Smooth muscle cell (in vitro differentiated cells): ENCODE data around the gene BRIX1. TPM values are rescaled to one million over a fixed set of nuclear protein-coding genes. Genes with fewer than 3 reads are reported as not detected.
A peak's percentile ranks its signal among the peaks of the same experiment; 100 is the strongest.

Experiments
- DNase-seq: peaks from one replicate; lab custom pipeline; 2025; ENCODE audit not compliant: unreplicated experiment; lab: John Stamatoyannopoulos, UW
- H2AFZ ChIP-seq: fragments of 200-600 bp; sonication (generic); 2 replicates; pipeline ENCODE4 v1.6.0; 2016; ENCODE audit warnings: antibody characterized with exemption, low read depth, mild to moderate bottlenecking
- H3F3A ChIP-seq: fragments of 200-600 bp; sonication (generic); 2 replicates; pipeline ENCODE4 v1.6.0; 2017; ENCODE audit warnings: antibody characterized with exemption, low read depth
- H3K27ac ChIP-seq: fragments of 200-600 bp; sonication (generic); 2 replicates; pipeline ENCODE4 v1.5.1; 2016; ENCODE audit warnings: low read depth, mild to moderate bottlenecking
- H3K27me3 ChIP-seq: fragments of 200-600 bp; sonication (generic); 2 replicates; pipeline ENCODE4 v1.6.1; 2016; ENCODE audit warnings: low read depth, mild to moderate bottlenecking
- H3K36me3 ChIP-seq: fragments of 200-600 bp; sonication (generic); 2 replicates; pipeline ENCODE4 v1.5.1; 2016; ENCODE audit warnings: low read depth
- H3K4me1 ChIP-seq: fragments of 200-600 bp; sonication (generic); 2 replicates; pipeline ENCODE4 v1.5.1; 2016; ENCODE audit warnings: low read depth
- H3K4me2 ChIP-seq: fragments of 200-600 bp; sonication (generic); 2 replicates; pipeline ENCODE4 v1.6.0; 2016; ENCODE audit warnings: mild to moderate bottlenecking
- H3K4me3 ChIP-seq: fragments of 200-600 bp; sonication (generic); 2 replicates; pipeline ENCODE4 v1.5.1; 2016; ENCODE audit warnings: mild to moderate bottlenecking
- H3K79me2 ChIP-seq: fragments of 200-600 bp; sonication (generic); 2 replicates; pipeline ENCODE4 v1.6.0; 2016; ENCODE audit warnings: low read depth, mild to moderate bottlenecking
- H3K9ac ChIP-seq: fragments of 200-600 bp; sonication (generic); 2 replicates; pipeline ENCODE4 v1.6.0; 2016; ENCODE audit warnings: low read depth
- H3K9me3 ChIP-seq: fragments of 200-600 bp; sonication (generic); replicated peaks from 2 replicates; pipeline ENCODE4 v1.5.1; 2016; ENCODE audit warnings: low read depth
- H4K20me1 ChIP-seq: fragments of 200-600 bp; sonication (generic); 2 replicates; pipeline ENCODE4 v1.6.0; 2016; ENCODE audit warnings: low read depth
- WGBS: methylation state at CpG from one replicate; pipeline ENCODE4 v1.1.7; 2016; ENCODE audit warnings: low lambda C conversion rate; 5-methylcytosine and 5-hydroxymethylcytosine counted together
- polyA plus RNA-seq: library from polyadenylated mRNA; unstranded; fragments of >200 nt; fragmentation: Nextera tagmentation; extraction: Ambion mirVana; gene quantifications from 2 replicates; pipeline ENCODE4 v1.2.1, GENCODE V29; 2016
- total RNA-seq: library from RNA; depleted of rRNA; stranded (reverse); fragments of >200 nt; gene quantifications from 2 replicates; pipeline ENCODE4 v1.2.3, GENCODE V29; 2014
- TF ChIP-seq, protein P1 (sequence below): fragments of 200-600 bp; sonication (generic); IDR thresholded peaks from 2 replicates; pipeline ENCODE4 v1.5.1; 2017; ENCODE audit warnings: borderline replicate concordance, mild to moderate bottlenecking, antibody characterized with exemption; ENCODE audit not compliant: insufficient read depth, poor library complexity, severe bottlenecking

The BRIX1 gene
- total and polyA plus RNA-seq, 2 experiments from 2014 or later = 34.8 to 39.6 TPM

DNA sequence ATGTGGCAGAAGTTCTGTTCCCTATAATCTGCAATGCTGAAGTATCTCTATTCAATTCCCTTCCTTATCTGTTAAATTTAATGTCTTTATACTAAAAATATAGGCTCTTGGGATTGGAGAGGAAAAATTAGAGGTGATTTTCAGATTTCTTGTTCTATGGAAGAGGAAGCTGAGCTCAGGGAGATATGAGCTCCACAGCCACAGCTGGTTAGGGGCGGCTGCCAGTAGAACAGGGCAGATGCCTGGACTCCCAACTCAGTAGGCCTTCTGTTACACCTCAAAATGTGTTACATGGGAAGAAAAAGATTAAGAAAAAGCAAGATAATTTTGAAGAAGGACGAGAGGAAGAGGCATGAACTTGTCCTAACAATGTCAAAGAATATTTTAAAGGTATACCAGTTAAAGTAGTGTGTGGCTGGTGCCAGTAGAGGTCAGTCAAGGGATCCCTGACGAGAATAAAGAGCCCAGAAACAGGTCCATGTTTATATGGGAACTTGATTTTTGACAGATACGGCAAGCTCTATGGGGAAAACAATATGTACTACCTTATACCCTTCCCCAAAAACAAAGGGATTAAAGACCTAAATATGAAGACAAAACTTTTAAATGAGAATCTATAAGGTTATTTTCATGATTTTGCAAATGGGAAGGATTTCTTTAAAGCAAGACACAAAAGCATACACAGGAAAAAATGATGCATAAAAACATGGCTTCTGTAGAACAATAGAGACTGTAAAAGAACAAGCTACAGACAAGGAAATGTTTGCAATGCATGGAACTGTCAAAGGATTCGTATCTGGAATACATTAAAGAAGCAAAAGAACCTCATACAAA lies 42.6 kb downstream of the BRIX1 start:
- no peak overlapping the region for H3K4me3 ChIP-seq
- H3K27me3 ChIP-seq = no peaks in the 10 kb centered on the region
- H2AFZ ChIP-seq = no peak overlapping the region
- peak overlapping the region; percentile 21 for H3K27ac ChIP-seq
- DNase-seq = no peak
- H4K20me1 ChIP-seq = no peaks in the 10 kb centered on the region
- 53% methylated on average over 5 of the region's 5 CpGs for WGBS
- H3K9ac ChIP-seq = peak overlapping the region; percentile 17
- no peaks in the 10 kb centered on the region for H3K79me2 ChIP-seq
- no peaks in the 10 kb centered on the region for H3K36me3 ChIP-seq
- no peaks in the 10 kb centered on the region for H3K9me3 ChIP-seq
- no peaks in the 10 kb centered on the region for H3F3A ChIP-seq
- H3K4me2 ChIP-seq = no peak overlapping the region
- TF ChIP-seq, protein P1, sequence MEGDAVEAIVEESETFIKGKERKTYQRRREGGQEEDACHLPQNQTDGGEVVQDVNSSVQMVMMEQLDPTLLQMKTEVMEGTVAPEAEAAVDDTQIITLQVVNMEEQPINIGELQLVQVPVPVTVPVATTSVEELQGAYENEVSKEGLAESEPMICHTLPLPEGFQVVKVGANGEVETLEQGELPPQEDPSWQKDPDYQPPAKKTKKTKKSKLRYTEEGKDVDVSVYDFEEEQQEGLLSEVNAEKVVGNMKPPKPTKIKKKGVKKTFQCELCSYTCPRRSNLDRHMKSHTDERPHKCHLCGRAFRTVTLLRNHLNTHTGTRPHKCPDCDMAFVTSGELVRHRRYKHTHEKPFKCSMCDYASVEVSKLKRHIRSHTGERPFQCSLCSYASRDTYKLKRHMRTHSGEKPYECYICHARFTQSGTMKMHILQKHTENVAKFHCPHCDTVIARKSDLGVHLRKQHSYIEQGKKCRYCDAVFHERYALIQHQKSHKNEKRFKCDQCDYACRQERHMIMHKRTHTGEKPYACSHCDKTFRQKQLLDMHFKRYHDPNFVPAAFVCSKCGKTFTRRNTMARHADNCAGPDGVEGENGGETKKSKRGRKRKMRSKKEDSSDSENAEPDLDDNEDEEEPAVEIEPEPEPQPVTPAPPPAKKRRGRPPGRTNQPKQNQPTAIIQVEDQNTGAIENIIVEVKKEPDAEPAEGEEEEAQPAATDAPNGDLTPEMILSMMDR = peak; percentile 65
- H3K4me1 ChIP-seq = no peaks in the 10 kb centered on the region

DNA sequence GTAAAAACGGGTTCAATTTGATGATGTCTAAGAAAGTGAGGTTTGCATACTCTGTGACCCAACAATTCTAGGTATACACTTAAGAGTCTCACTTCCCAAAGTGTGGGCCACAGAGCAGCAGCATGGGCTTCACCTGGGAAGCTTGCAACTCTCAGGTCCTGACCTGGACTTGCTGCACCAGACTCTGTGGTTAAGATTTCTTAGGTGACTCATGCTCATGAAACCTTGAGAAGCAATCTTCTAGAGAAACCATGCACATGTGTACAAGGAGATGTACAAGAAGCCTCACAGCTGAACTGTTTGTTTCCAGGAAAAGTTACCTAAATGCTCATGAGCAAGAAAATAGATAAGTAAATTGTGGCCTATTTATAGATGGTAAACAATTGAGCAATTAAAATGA lies 43.8 kb downstream of the BRIX1 start:
- Histone ChIP-seq H3K4me2 (no peak overlapping the region), H3K36me3 (no peaks in the 10 kb centered on the region), H2AFZ (no peak overlapping the region), H3K27me3 (no peaks in the 10 kb centered on the region), H3K27ac (no peak overlapping the region), H3F3A (no peaks in the 10 kb centered on the region), H4K20me1 (no peaks in the 10 kb centered on the region), H3K9me3 (no peaks in the 10 kb centered on the region), H3K4me3 (no peak overlapping the region), H3K4me1 (no peaks in the 10 kb centered on the region), H3K9ac (no peak overlapping the region), H3K79me2 (no peaks in the 10 kb centered on the region)
- no peak for DNase-seq
- 90% methylated on average over 1 of the region's 1 CpG for WGBS
- TF ChIP-seq, protein P1 = no peak

DNA sequence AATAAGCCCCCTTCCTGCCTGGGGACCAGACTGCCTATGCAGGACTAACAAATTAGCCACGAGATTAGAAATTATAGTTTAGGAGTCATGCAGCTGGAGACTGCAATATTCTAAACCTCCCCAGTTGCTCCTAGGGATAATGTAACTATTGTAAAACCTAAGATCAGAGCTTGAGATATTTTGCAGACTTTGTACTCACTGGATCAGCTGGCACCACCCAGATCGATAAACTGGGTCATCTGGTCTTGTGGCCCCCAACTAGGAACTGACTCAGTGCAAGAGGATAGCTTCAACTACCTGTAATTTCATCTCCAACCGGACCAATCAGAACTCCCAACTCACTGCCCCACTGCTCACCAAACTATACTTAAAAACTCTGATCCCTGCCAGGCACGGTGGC lies 52.0 kb downstream of the BRIX1 start:
- H3K79me2 ChIP-seq = no peaks in the 10 kb centered on the region
- H3K9me3 ChIP-seq = no peaks in the 10 kb centered on the region
- no peak overlapping the region for H3K4me3 ChIP-seq
- H3K27me3 ChIP-seq = no peaks in the 10 kb centered on the region
- H4K20me1 ChIP-seq = no peaks in the 10 kb centered on the region
- DNase-seq = no peak
- H2AFZ ChIP-seq = no peak overlapping the region
- 95% methylated on average over 4 of the region's 4 CpGs for WGBS
- no peaks in the 10 kb centered on the region for H3K36me3 ChIP-seq
- no peak overlapping the region for H3K4me2 ChIP-seq
- H3F3A ChIP-seq = no peaks in the 10 kb centered on the region
- no peak overlapping the region for H3K27ac ChIP-seq
- H3K4me1 ChIP-seq = no peaks in the 10 kb centered on the region
- TF ChIP-seq, protein P1 = no peak
- H3K9ac ChIP-seq = no peak overlapping the region

DNA sequence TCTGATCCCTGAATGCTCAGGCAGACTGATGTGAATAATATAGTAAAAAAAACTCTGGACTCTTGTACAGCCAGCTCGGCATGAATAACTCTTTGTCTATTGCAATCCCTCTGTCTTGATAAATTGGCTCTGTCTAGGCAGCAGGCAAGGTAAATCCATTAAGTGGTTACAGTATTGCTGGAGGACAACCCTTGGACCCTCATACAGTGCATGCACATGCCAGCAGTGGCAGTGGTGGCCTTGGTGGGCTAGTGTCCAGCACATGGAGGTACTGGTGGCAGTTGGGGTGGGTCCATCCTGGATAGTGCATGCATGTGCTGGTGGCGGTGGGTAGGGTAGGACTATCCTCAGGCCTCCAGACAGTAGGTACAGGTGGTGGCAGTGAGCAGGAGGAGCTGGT lies 52.7 kb downstream of the BRIX1 start:
- H3K79me2 ChIP-seq = no peaks in the 10 kb centered on the region
- no peak overlapping the region for H3K27ac ChIP-seq
- no peak overlapping the region for H3K4me2 ChIP-seq
- no peaks in the 10 kb centered on the region for H3F3A ChIP-seq
- no peaks in the 10 kb centered on the region for H3K9me3 ChIP-seq
- H3K4me1 ChIP-seq = no peaks in the 10 kb centered on the region
- no peak overlapping the region for H2AFZ ChIP-seq
- H3K9ac ChIP-seq = no peak overlapping the region
- no peaks in the 10 kb centered on the region for H3K36me3 ChIP-seq
- H3K4me3 ChIP-seq = no peak overlapping the region
- H4K20me1 ChIP-seq = no peaks in the 10 kb centered on the region
- DNase-seq = no peak
- WGBS = 96% methylated on average over 2 of the region's 2 CpGs
- no peaks in the 10 kb centered on the region for H3K27me3 ChIP-seq
- TF ChIP-seq, protein P1 = no peak
